Renal pelvis (tissue), 4 donors: Measurements from ENCODE around the gene FBXW8. TPM values are rescaled to one million over a fixed set of nuclear protein-coding genes. Genes with fewer than 3 reads are reported as not detected.
A peak's percentile ranks its signal among the peaks of the same experiment; 100 is the strongest.

Source experiments
- DNase-seq: peaks from one replicate; pipeline ENCODE4 v3.0.0-alpha.2; 2013
- polyA plus RNA-seq, 3 donors: library from polyadenylated mRNA; unstranded; fragments of 120-200 nt; gene quantifications; one replicate each; pipeline ENCODE4 v1.2.1, GENCODE V29; 2013; ENCODE audit not compliant: insufficient read length in 3 of 3

The FBXW8 gene
- polyA plus RNA-seq, 3 donors = 25.3 to 25.9 (median 25.6) TPM

GRCh38 chr12:117036547-117036946 lies 125.8 kb downstream of the FBXW8 start:
- no peak for DNase-seq

- DNase-seq = peak; percentile 56
Measured at GRCh38 chr12:117037289-117038022, 126.7 kb downstream of the FBXW8 start.

- DNase-seq = no peak
Measured at GRCh38 chr12:117038023-117038680, 127.4 kb downstream of the FBXW8 start.

- DNase-seq = no peak
Measured at GRCh38 chr12:117038919-117039318, 128.2 kb downstream of the FBXW8 start.

- DNase-seq = no peak
Measured at GRCh38 chr12:117039891-117040309, 129.2 kb downstream of the FBXW8 start.

GRCh38 chr12:117040496-117040895 lies 129.7 kb downstream of the FBXW8 start:
- no peak for DNase-seq

GRCh38 chr12:117041798-117042170 lies 131.0 kb downstream of the FBXW8 start:
- no peak for DNase-seq

- no peak for DNase-seq
Measured at GRCh38 chr12:117042171-117042842, 131.6 kb downstream of the FBXW8 start.

GRCh38 chr12:117042862-117043261 lies 132.1 kb downstream of the FBXW8 start:
- DNase-seq = no peak

- DNase-seq = no peak
Measured at GRCh38 chr12:117044311-117044710, 133.6 kb downstream of the FBXW8 start.

GRCh38 chr12:117044790-117045159 lies 134.0 kb downstream of the FBXW8 start:
- DNase-seq = no peak

- DNase-seq = no peak
Measured at GRCh38 chr12:117045160-117046010, 134.6 kb downstream of the FBXW8 start.

GRCh38 chr12:117046011-117046369 lies 135.2 kb downstream of the FBXW8 start:
- DNase-seq = no peak

- no peak for DNase-seq
Measured at GRCh38 chr12:117046425-117046824, 135.7 kb downstream of the FBXW8 start.

- DNase-seq = no peak
Measured at GRCh38 chr12:117046861-117047530, 136.2 kb downstream of the FBXW8 start.

- peak; percentile 42 for DNase-seq
Measured at GRCh38 chr12:117047810-117048584, 137.2 kb downstream of the FBXW8 start.

- no peak for DNase-seq
Measured at GRCh38 chr12:117048585-117048904, 137.8 kb downstream of the FBXW8 start.

GRCh38 chr12:117049295-117049694 lies 138.5 kb downstream of the FBXW8 start:
- DNase-seq = no peak

- no peak for DNase-seq
Measured at GRCh38 chr12:117050060-117050459, 139.3 kb downstream of the FBXW8 start.

- no peak for DNase-seq
Measured at GRCh38 chr12:117051380-117051779, 140.6 kb downstream of the FBXW8 start.
